ENCODE data around the gene SLTM.

DNA sequence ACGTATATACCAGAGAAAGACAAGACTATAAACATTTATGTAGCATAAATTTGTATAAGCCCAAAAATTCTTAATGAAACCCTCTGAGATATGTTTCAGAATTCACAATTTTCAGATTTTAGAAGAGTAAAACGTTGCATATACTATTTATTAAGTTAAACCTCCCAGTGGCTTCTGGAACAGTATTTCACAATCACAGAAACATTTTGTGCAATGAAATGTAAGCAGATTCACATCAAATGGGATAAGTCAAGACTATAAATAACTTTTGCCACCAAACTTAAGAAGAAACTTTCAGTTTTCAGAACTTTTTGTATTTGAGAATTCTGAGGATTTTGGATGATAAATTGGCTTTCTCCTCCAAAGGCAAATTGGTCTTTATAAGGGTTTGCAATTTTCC, 9.2 kb downstream of the SLTM start:
- no peak for TF ChIP-seq POLR2A (IDR thresholded peaks at IDR 0.05)
- TF ChIP-seq, protein P1, sequence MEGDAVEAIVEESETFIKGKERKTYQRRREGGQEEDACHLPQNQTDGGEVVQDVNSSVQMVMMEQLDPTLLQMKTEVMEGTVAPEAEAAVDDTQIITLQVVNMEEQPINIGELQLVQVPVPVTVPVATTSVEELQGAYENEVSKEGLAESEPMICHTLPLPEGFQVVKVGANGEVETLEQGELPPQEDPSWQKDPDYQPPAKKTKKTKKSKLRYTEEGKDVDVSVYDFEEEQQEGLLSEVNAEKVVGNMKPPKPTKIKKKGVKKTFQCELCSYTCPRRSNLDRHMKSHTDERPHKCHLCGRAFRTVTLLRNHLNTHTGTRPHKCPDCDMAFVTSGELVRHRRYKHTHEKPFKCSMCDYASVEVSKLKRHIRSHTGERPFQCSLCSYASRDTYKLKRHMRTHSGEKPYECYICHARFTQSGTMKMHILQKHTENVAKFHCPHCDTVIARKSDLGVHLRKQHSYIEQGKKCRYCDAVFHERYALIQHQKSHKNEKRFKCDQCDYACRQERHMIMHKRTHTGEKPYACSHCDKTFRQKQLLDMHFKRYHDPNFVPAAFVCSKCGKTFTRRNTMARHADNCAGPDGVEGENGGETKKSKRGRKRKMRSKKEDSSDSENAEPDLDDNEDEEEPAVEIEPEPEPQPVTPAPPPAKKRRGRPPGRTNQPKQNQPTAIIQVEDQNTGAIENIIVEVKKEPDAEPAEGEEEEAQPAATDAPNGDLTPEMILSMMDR (IDR thresholded peaks at IDR 0.05): no peak

All from upper lobe of left lung (tissue), 4 donors.